ENCODE results near the gene ASAP2.

Gene ASAP2

DNA sequence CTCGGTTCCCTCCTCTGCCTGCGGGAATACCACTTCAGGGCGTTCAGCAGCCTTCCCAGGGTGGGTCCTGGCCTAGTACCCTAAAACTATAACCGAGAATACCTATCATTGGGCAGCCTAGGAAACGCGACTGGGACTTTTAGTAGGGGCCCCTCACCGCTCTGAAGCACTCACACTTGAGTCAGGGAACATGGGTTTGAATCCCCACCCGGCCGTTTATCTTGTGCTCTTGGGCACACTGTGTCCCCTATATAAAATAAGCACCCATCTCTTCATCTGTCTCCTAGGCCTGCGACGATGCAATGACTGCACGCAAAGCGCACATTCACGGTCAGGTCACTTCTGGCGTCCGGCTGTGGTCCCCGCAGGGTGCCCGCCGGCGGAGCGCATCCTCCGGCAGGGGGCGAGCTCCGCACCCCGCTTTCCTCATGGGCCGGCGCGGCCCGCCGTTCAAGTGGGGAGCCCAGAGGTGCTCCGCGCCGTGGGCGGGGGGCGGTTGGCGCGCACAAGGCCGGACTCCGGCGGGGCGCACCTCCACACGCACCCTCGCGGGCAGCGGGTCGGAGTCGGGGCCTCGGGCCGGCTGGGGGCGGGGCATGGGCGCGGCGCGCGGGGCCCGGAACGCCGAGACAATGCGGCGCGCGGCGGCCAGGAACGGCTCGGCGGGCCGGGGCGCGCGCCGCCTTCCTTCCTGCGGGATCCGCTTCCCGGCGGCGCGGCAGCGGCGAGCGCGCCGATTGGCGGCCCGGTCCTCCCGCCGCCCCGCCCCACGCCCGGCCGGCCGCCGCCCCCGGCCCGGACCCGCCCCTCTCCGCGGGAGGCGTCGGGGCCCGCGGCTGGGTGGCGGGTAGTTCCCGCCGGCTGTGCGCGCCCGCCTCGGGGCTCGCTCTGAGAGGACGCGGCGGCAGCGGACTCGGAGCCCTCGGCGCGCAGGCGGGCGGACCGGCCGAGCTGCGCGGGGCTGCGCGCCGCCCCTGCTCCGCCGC, at the start of gene ASAP2:
ASAP2 (plus strand) TSS at position 850 of the 986 bp plus-strand sequence. CDS start 293 bp downstream, outside the sequence.
- no peak for DNase-seq (ENCODE audit: low read depth in 2 of 2)

DNA sequence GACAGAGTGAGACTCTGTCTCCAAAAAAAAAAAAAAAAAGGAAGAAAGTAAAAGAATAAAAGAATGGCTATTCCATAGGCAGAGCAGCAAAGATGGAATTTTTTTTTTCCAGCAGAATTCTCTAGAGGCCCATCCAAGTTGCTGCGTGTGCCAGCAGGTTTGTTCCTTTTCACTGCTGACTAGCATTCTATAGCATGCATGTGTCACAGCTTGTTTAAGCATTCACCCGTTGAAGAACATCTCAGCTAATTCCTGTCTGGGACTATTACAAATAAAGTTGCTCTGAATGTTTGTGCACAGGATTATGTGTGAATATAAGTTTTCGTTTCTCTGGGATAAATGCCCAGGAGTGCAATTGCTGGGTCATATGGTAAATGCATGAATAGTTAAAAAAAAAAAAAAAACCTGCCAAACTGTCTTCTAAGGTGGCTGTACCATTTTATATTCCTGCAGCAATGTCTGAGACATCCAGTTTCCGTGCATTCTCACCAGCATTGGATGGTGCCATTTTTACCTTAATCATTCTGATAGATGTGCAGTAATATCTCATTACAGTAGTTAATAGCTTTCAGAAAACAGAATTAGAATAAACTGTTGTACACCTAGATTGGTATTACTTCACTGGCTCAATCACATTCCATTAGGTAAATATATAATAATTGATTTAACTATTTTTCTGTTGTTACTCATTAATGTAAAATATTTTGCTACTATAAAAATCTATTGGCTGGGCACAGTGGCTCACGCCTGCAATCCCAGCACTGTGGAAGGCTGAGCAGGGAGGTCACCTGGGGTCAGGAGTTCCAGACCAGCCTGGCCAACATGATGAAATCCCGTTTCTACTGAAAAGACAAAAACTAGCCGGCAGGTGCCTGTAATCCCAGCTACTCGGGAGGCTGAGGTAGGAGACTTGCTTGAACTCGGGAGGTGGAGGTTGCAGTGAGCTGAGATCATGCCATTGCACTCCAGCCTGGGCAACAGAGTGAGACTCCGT, 47.5 kb upstream of the ASAP2 start:
- DNase-seq (ENCODE audit: low read depth in 2 of 2): no peak

DNA sequence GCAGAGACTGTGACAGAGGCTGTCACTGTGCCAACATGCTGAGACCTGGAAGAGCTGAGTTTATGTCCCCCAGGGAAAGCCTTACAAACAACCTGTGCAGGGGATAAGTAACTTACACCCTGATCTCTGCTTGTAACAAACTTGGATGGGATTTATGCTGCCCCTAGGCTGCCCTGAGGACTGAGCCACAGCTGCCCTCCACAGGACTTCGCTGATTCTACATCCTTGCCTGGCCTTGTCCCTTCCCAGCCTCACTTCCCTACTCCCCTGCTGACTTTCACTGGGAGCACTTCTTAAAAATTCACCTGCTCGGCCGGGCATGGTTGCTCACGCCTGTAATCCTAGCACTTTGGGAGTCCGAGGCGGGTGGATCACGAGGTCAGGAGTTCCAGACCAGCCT, 45.9 kb upstream of the ASAP2 start:
- no peak for DNase-seq (ENCODE audit: low read depth in 2 of 2)

DNA sequence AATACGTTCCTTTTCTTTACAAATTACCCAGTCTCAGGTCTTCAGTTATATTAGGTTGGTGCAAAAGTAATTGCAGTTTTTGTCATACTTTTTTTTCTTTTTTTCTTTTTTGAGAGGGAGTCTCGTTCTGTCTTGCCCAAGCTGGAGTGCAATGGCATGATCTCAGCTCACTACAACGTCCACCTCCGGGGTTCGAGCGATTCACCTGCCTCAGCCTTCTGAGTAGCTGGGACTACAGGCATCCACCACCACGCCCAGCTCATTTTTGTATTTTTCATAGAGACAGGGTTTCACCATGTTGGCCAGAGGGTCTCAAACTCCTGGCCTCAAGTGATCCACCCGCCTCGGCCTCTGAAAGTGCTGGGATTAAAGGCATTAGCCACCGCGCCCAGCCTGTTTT, 43.8 kb upstream of the ASAP2 start:
- no peak for DNase-seq (ENCODE audit: low read depth in 2 of 2)

DNA sequence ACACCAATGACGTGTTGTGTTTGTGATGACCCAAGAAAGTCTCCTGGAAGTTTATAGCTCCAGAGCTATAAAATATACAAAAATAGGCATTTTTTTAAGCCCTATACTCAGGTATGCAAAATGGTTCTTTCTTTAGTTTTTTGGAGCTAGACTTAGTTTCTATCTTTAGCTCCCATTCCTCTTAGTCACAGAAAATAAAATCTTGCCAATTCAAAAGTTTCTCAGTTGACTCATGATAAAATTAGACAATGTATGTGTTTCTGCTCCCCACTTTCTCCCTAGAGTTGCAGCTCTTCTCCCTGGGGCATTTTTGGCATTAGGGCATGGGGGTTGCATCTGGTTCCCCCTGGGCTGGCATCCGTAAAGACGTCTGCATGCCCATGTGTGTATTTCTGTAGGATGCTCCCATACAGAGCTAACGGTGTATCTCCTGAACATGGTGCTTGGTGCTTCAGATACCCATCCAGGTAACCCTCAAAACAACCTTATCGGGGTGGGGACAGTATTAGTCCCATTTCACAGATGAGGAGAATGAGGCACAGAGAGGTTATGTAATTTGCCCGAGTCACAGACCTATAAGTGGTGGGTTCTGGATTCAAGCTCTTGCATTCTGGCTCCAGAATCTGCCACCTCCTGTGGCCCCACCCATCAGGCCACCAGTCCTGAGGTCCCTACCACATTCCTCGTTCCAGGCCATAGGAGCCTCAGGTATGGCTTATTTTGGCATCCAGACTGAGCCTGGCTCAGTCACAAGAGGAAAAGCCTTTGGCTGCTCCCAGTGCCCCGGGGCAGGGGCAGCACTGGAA, 43.1 kb upstream of the ASAP2 start:
- no peak for DNase-seq (ENCODE audit: low read depth in 2 of 2)

DNA sequence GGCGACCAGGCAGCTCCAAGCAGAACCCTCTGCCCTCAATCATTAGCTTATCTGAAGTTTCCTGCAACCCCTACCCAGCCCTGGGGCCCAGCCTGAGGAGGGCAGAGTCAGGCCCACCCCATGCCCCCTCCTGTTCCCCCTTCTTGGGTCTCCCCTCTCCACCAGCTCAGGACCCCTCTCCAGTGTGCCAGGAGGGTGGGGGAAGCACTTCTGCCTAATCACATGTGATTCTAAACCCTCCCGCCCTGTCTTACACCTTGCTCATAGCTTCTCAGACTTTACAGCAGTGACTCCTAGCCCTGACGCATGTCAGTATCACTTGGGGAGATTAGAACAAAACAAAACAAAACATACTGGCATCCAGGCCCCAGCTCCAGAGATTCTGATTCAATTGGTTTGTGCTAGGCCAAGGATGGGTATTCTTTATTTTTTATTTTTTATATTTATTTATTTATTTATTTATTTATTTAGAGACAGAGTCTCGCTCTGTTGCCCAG, 42.5 kb upstream of the ASAP2 start:
- DNase-seq (ENCODE audit: low read depth in 2 of 2): no peak

DNA sequence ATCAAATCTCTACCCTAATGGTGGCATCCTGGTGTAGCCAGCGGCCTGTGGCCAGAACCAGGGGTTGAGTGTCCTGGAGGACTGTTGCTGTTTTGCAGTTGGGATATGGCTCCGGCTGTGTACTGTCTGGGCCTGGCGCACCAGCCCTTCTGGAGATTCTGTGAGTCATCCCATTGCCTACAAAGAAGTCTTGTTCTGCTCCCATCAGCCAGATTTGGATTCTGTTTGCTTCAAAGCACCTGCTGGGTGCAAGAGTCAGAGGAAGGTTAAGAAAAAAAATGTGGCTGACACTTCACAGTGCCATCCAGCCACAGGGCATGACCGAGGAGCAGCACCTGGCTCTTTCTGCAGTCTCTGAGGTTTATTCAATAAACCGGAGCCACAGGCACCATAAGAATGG, 41.0 kb upstream of the ASAP2 start:
- DNase-seq (ENCODE audit: low read depth in 2 of 2): no peak

DNA sequence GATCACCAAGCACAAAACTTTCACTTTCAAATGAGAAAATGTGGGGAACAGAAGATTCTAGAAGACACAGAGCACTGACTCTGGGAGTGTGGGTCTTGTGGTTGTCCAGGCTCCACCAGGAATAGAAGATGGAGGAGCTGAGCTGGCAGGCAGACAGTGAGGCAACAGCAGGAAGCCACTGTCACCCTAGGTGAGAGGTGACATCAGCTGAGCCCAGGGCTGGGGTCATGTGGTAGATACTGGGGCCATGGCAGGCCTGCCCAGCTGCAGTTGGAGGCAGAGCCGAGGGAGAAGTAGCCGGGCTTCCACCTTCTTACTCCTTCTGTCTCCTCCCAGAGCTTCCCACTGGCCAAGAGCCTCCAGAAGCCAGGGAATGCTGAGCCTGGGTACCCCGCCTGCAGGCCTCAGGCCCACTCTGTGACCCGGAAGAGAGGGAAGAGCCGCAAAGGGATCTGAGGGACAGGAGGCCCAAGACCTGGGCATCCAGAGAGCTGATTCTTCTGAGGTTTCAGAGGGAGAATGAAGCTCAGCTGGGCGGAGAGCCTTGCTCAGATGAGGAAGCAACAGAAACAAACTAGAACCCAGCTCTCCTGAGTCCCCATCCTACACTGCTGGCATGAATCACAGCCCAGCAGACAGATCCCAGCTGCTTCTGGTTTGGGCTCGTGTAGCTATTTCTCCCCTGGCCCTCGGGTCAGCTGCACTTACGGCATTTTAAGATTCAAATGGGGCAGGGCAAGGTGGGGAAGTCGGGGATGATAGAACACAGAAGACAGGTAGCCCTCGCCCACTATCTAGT, 39.8 kb upstream of the ASAP2 start:
- no peak for DNase-seq (ENCODE audit: low read depth in 2 of 2)

DNA sequence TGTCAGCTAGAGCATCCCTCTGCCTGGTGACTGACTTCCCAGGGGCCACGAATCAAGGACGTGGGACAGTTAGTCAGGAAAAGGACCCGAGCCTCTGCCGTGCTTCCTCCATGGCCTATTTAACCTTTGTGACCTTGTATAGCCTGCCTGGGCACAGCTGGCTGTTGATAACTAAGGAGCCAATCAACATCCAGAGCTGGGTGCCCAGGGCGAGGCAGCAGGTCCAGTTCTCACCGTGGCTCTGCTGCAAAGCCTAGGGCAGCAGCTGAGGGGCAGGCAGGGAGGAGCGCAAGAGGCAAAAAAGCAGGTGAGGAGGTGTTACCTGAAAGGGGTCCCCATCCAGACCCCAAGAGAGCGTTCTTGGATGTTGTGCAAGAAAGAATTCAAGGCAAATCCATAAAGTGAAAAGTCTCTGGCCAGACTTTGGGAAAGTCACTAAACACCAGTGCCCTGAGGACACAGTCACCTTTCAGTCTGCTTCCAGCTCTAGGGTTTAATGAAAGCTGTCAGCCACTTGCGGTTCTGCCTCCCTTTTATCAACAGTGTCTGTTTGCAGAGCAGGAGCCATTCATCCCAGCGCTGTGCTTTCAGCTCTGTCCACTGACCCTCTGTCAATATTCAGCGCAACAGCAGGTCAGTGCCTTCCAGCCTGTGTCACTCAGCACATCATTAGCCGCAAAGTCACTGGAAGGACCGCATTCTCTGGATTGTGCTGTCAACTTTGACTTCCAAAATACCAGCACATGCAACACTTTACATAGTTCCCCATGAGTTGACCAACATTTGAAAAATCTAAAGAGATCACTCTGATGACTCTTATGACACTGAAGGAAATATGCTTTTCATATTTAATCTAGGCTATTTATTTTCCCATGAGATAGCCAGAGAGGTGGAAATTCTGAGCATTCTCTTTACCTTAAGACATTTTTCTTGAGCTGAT, 38.6 kb upstream of the ASAP2 start:
- DNase-seq (ENCODE audit: low read depth in 2 of 2): no peak

DNA sequence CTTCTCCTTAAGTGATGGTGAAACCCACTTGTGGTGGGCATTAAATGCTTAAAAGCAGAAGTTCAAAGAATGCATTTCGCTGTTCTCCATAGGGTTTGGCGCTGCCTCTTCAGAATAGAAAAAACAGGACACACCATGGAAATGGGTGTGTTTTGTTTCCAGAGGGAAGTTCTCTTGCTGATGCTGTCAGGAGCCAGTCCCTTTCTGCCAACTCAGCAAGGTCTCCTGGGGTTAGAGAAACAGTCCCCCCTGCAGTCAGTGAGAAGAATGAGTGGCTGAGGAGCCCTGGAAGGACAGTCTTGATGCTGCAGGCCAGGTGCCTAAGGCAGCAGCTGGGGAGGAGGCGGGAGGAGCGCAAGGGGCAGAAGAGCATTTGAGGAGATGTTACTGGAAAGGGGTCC, 37.8 kb upstream of the ASAP2 start:
- DNase-seq (ENCODE audit: low read depth in 2 of 2): no peak

DNA sequence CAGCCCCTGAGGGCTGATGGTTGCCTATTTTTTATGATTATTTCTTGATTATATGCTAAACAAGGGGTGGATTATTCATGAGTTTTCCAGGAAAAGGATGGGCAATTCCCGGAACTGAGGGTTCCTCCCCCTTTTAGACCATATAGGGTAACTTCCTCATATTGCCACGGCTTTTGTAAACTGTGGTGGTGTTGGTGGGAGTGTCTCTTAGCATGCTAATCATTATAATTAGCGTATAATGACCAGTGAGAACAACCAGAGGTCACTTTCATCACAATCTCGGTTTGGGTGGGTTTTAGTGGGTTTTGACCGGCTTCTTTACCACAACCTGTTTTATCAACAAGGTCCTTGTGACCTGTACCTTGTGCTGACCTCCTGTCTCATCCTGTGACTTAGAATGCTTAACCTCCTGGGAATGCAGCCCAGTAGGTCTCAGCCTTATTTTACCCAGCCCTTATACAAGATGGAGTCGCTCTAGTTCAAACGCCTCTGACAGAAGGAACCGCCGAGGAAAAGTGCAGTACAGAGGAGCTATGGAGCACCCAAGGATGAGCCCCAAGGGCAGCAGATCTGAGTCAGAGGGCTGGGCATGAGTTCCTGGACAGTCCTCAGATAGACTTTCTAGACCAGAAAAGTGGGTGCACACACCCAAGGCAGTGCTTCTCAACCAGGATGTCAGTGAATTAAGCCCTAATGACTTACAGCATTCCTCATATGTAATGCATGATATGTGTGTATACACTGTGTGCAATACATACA, 37.1 kb upstream of the ASAP2 start:
- DNase-seq (ENCODE audit: low read depth in 2 of 2): no peak

DNA sequence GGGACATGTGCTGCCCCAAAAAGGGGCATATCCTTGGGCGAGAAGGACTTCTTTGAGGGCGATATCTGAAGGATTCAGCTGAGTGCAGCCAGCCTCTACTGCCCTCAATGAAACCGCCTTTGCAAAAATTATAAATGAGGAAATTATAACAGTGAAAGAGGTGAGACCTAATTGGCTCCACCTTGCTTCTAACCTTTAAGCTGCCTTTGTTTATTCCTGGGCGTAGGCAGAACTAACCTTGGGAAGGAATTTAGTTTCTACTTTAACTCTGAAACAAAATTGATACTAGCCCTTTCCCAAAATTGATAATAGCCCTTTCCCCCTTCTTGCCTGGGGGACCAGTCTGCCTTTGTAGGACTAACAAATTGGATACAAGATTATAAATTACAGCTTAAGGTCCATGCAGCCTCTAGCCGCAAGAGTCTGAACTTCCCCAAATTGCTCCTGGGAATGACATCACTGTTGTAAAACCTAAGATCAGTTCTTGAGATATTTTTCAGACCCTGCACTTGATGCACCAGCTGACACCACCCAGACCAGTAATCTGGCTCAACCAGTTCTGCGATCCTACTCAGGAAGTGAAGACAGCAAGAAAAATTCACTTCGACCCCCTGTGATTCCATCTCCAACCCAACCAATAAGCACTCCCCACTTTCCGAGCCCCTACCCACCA, 36.0 kb upstream of the ASAP2 start:
- DNase-seq (ENCODE audit: low read depth in 2 of 2): no peak

DNA sequence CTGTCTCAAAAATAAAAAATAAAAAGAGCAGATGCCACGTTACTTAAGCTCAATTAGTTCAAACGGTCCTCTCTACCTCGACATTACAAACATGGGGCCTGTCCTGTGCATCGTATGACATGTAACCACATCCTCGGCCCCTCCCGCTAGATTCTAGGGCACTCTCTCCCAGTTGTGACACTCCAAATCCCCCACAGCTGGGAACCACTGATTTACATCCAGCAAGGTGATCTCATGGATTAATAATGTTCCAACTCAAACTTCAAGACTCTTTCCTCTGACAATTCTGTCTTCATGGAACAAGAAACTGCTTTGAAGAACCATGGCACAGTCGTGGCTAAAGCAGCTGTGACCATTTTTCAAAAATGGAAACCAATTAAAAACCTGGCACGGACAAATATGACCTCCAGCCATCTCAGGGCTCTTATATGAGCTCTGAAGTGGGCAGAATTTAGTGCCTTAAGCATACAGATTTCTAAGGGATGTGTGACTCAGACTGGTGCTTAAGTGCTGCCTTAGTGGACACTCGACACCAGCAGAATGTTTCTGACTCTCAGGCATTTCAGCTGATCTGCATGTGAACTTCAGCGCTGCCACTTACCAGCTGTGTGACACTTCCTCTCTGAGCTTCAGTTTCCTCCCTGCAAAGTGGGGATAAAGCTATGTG, 31.7 kb upstream of the ASAP2 start:
- DNase-seq (ENCODE audit: low read depth in 2 of 2): no peak

DNA sequence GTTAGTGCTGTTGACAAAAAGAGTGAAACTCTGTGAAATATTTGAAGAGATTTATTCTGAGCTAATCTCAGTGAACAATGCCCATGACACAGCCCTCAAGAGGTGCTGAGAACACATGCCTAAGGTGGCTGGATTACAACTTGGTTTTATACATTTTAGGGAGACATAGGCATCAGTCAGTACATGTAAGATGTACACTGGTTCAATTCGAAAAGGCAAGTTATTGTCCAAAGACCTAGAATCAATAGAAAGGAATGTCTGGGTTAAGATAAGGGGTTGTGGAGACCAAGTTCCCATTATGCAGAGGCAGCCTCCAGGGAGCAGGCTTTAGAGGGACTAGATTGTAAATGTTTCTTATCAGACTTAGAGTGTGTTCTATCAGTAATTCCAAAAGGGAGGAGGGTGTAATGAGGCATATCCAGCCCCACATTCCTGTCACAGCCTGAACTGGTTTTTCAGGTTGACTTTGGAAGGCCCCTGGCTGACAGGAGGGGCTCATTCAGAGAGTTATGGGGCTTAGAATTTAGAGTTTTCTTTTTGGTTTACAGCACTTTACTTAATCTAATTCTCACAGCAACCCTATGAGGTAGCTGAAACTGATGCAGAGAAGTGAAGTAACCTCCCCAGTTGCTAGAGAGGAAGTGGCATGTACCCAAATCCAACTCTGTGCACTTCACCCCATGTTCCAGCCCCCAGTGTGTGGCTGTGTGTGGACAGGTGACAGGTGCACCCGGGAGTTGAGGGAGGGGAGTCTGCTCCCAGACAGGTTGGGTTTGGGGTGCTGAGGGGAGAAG, 28.3 kb upstream of the ASAP2 start:
- no peak for DNase-seq (ENCODE audit: low read depth in 2 of 2)

DNA sequence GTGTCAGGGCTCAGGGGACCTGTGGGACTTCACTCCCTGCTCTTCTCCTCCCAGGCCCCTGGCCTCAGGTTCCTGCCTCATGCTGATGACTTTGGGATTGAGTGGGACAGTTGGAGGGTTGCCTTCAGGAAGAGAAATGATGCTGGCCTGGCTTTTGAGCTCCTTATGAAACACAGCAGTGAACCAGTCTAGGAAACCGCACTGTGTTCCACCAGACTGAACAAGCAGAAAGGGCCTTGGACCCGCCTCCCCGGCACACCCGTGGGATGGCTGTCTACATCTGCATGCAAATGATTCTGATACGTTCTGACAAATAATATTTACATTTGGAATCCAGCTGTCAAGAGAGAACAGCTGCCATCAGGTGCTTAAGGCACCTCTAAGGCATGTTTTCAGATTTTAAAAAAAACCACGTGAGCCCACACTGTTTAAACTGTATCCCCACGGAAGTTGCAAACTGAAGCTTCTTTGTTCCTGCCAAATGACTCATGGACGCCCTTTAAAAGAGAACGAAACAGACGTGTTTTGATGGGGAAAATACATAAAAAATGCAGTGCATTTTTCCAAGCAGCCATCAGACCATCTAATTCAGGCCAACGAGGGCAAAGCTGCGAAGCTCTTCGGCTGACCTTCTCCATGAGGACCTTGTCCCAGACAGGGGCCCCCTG, 27.6 kb upstream of the ASAP2 start:
- DNase-seq (ENCODE audit: low read depth in 2 of 2): no peak

DNA sequence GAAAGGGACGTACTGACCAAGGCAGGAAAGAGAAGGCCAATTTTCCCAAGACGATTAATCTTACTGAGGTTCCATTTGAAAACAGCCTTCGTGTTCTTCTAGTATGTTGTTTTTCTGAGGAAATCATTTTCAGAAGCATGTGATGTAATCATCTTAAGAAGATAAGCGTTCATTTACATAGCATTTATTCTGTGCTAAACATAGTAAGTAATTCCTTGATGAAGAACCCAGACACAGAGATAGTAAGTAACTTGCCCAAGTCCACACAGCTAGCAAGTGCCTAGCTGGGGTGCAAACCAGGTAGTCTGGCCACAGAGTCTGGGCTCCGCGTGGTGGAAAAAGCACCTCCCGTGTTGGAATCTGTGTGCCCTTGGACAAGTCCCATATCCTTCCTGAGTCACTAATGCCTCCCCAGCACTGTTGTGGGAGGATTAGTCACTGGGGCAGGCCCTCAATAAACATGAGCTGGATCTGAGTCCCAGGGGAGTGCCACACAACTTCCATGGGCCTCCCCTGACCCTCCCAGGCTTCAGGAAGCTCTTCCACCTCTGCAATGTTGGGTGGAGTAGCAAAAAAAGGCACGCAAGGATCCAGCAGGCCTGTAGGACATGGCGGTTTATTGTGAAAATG, 26.9 kb upstream of the ASAP2 start:
- DNase-seq (ENCODE audit: low read depth in 2 of 2): no peak
